Thymus (tissue), 11 donors: Measurements from ENCODE around the gene ZDHHC4. TPM values are rescaled to one million over a fixed set of nuclear protein-coding genes. Genes with fewer than 3 reads are reported as not detected.
A peak's percentile ranks its signal among the peaks of the same experiment; 100 is the strongest.
"Not testable (repeated sequence)": the region's sequence is repeated elsewhere in the genome, so short reads cannot be mapped to it uniquely, and the experiment has no call there.

Experiments
- DNase-seq, 9 donors: peaks; one replicate each; pipeline ENCODE4 v3.0.0-alpha.2; 2013; ENCODE audit warnings: low spot score in 9 of 9, low read depth in 6 of 9, missing footprints in 1 of 9
- H3K27ac ChIP-seq, 2 donors: one replicate each; pipeline ENCODE4 v1.5.1; 2013; ENCODE audit warnings: control low read depth in 1 of 2, low read depth in 1 of 2, low read length in 1 of 2, mild to moderate bottlenecking in 1 of 2, moderate library complexity in 1 of 2
- H3K27me3 ChIP-seq, 2 donors: one replicate each; pipeline ENCODE4 v1.5.1; 2013; ENCODE audit warnings: low read length in 1 of 2; ENCODE audit not compliant: control insufficient read depth in 2 of 2, insufficient read depth in 1 of 2
- H3K36me3 ChIP-seq, 2 donors: one replicate each; pipeline ENCODE4 v1.5.1; 2013; ENCODE audit warnings: low read length in 1 of 2, mild to moderate bottlenecking in 1 of 2, moderate library complexity in 1 of 2; ENCODE audit not compliant: control insufficient read depth in 2 of 2, insufficient read depth in 2 of 2
- H3K4me1 ChIP-seq, 2 donors: one replicate each; pipeline ENCODE4 v1.5.1; 2013; ENCODE audit warnings: low read length in 2 of 2; ENCODE audit not compliant: control insufficient read depth in 2 of 2, insufficient read depth in 2 of 2
- H3K4me3 ChIP-seq, 2 donors: one replicate each; pipeline ENCODE4 v1.5.1; 2013; ENCODE audit warnings: low read length in 2 of 2, control low read depth in 1 of 2, mild to moderate bottlenecking in 1 of 2
- H3K9me3 ChIP-seq, 2 donors: one replicate each; pipeline ENCODE4 v1.5.1; 2013; ENCODE audit warnings: low read length in 1 of 2, mild to moderate bottlenecking in 1 of 2; ENCODE audit not compliant: control insufficient read depth in 2 of 2, insufficient read depth in 1 of 2
- WGBS: extraction: QIAGEN DNeasy Blood & Tissue Kit; methylation state at CpG from one replicate; pipeline ENCODE4 v1.1.7; 2013; 5-methylcytosine and 5-hydroxymethylcytosine counted together
- polyA plus RNA-seq: library from polyadenylated mRNA; stranded (reverse); fragments of 200-250 nt; gene quantifications from one replicate; pipeline ENCODE4 v1.2.3, GENCODE V29; 2013
- total RNA-seq: library from RNA; stranded (reverse); fragments of 120-200 nt; gene quantifications from one replicate; pipeline ENCODE4 v1.2.4, GENCODE V29; 2013
- donor health status: healthy.

ZDHHC4 gene
- total and polyA plus RNA-seq, 2 donors, result 38.2 to 50.0 TPM

GRCh38 chr7:6622134-6622710 lies 45.0 kb downstream of the ZDHHC4 start:
- H3K36me3 ChIP-seq, result peaks cover 2 to 14% of the 10 kb centered on the region in 2 donors
- no peak for DNase-seq
- H3K27ac ChIP-seq, result peak overlapping the region in 1 of 2 donors; percentile 60

DNA sequence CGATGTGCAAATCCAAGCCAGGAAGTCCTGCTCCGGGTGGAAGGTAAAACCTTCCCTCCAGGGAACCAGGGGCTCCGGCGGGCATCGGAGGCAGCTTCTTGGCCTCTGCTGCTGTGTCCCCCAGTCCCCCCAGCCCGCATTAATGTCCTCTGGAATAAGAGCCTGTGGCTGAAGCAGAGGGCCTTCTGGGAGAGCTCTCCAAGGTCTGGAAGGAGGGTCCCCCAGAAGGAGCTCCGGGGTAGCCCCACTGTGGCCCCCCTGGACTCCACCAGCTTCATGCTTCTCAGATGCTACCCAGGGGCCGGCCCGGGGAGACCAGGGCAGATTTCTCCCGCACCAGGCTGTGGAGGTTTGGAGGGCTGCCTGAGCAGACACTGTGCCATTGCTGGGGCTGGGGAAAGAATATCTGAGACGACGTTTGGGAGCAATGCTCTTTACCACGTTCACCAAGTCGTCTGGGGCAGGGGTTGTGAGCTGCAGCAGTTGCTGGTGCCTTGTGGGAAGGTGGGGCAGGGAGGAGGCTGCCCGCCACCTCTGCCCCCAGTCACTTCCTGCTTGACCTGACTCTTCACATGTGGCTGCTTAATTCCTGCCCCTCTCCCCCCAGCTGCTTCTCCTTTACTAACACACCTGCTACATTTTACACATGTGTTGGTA lies 46.5 kb downstream of the ZDHHC4 start:
- peak overlapping the region; percentile 71 to 90 for H3K27ac ChIP-seq
- no peaks in the 10 kb centered on the region for H3K27me3 ChIP-seq
- H3K4me3 ChIP-seq, result peak overlapping the region in 1 of 2 donors; percentile 23
- peaks cover 0 to 15% of the 10 kb centered on the region in 2 donors for H3K9me3 ChIP-seq
- peaks cover 2 to 14% of the 10 kb centered on the region in 2 donors for H3K36me3 ChIP-seq
- peaks cover 42 to 58% of the 10 kb centered on the region in 2 donors for H3K4me1 ChIP-seq
- 56% methylated on average over 15 of the region's 15 CpGs for WGBS
- peak in 5 of 9 donors; percentile 37 to 78 (median 50) for DNase-seq

More at GRCh38 chr7:6622134-6622710, 45.0 kb downstream of the ZDHHC4 start:
- WGBS, result 99% methylated on average over 67 of the region's 67 CpGs
- H3K4me1 ChIP-seq, result peaks cover 42 to 51% of the 10 kb centered on the region in 2 donors
- peaks cover 0 to 15% of the 10 kb centered on the region in 2 donors for H3K9me3 ChIP-seq
- H3K27me3 ChIP-seq, result peaks cover 0 to under 1% of the 10 kb centered on the region in 2 donors
- H3K4me3 ChIP-seq, result no peak overlapping the region

GRCh38 chr7:6624246-6624611 lies 47.0 kb downstream of the ZDHHC4 start:
- H3K9me3 ChIP-seq, result peaks cover 0 to 15% of the 10 kb centered on the region in 2 donors
- H3K4me3 ChIP-seq, result peak overlapping the region in 1 of 2 donors; percentile 23
- H3K27ac ChIP-seq, result peak overlapping the region; percentile 52 to 90
- 24% methylated on average over 3 of the region's 3 CpGs for WGBS
- DNase-seq, result no peak
- peaks cover 2 to 14% of the 10 kb centered on the region in 2 donors for H3K36me3 ChIP-seq
- no peaks in the 10 kb centered on the region for H3K27me3 ChIP-seq
- H3K4me1 ChIP-seq, result peaks cover 42 to 58% of the 10 kb centered on the region in 2 donors

DNA sequence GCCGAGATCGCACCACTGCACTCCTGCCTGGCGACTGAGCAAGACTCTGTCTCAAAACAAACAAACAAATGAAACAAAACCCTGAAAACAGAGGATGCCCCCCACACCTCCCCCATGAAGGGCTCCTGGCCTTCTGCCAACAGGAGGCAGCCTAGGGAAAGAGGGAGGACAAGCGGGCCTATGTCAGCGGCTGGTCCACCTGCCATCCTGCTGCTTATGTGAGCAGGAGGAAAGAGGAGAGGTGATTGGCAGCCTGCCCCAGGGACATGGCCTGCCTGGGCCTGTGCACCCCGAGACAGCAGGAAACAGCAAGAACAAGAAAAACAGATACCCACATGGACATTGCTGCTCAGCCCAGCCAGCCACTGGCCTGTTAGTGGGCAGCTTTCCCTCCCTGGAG lies 50.8 kb downstream of the ZDHHC4 start:
- H3K27ac ChIP-seq, result no peak overlapping the region
- H3K4me1 ChIP-seq, result peaks cover 24 to 31% of the 10 kb centered on the region in 2 donors
- H3K9me3 ChIP-seq, result no peaks in the 10 kb centered on the region
- H3K27me3 ChIP-seq, result no peaks in the 10 kb centered on the region
- WGBS, result 95% methylated on average over 6 of the region's 6 CpGs
- no peak overlapping the region for H3K4me3 ChIP-seq
- peaks cover 0 to 2% of the 10 kb centered on the region in 2 donors for H3K36me3 ChIP-seq
- DNase-seq, result no peak

DNA sequence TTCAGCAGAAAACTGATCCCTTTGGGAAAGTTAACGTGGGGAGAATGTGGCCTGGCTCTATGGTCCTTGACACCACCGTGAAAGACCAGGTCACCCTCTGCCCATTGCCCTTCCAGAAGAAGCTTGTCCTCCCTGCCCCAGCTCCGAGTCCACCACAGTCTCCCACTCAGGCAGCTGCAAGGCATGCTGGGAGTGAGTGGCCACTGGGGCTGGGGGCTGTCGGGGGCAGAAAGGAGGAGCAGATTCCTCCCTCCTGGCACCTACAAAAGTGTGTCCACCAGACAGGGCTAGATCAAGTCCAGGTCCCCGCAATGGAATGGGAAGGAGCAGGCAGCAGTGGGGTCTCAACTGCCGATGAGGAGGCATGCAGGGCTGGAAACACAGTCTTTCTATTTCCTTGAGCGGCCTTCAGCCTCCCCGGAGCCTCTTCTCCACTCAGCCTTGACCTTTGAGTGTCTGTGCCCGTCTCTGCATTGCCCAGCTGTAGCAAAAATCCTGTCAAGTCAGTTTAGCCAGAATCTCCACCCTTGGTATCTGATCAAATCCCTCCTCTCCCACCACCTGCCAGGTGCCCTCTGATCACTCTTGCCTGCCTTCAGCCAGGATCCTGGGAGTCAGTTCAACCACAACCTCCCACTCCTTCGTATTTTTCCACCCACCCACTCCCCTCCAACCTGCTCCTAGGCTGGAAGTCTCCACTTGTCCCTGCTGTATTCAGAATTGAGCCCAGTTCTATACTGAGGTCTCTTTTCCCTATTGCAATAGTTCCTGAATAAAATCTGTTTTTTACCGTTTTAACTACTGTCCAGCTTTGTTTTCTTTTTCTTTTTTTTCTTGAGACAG lies 53.0 kb downstream of the ZDHHC4 start:
- peak overlapping the region in 1 of 2 donors; percentile 31 for H3K27ac ChIP-seq
- DNase-seq, result no peak
- WGBS, result 93% methylated on average over 11 of the region's 11 CpGs

DNA sequence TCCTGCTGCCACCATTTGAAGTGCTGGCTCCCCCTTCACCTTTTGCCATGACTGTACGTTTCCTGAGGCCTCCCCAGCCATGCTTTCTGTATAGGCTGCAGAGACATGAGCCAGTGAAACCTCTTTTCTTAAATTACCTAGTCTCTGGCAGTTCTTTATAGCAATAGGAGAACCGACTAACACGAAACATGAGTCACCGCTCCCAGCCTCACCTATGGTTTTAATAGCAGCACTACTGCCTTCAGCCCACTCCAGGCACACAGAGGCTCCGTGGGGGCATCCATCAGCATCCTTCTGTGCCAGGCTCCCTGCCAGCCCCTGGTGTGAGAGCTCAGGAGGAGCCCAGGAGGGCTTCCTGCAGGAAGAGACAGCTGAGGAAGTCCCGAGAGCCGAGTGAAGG lies 54.4 kb downstream of the ZDHHC4 start:
- Histone ChIP-seq H3K9me3 (no peaks in the 10 kb centered on the region), H3K27me3 (no peaks in the 10 kb centered on the region), H3K4me1 (peaks cover under 1 to 11% of the 10 kb centered on the region in 2 donors), H3K27ac (no peak overlapping the region), H3K36me3 (no peaks in the 10 kb centered on the region), H3K4me3 (no peak overlapping the region)
- WGBS, result 87% methylated on average over 7 of the region's 7 CpGs
- DNase-seq, result no peak

More for the DNA sequence above, 53.0 kb downstream of the ZDHHC4 start:
- Histone ChIP-seq H3K4me1 (peaks cover 4 to 9% of the 10 kb centered on the region in 2 donors), H3K36me3 (no peaks in the 10 kb centered on the region), H3K4me3 (no peak overlapping the region), H3K9me3 (no peaks in the 10 kb centered on the region), H3K27me3 (no peaks in the 10 kb centered on the region)

GRCh38 chr7:6634021-6634420 lies 56.8 kb downstream of the ZDHHC4 start:
- WGBS, result 96% methylated on average over 8 of the region's 8 CpGs
- Histone ChIP-seq H3K4me3 (no peak overlapping the region), H3K27ac (no peak overlapping the region), H3K4me1 (peaks cover 13 to 18% of the 10 kb centered on the region in 2 donors), H3K27me3 (no peaks in the 10 kb centered on the region), H3K9me3 (peaks cover 0 to 6% of the 10 kb centered on the region in 2 donors), H3K36me3 (peaks cover 0 to 4% of the 10 kb centered on the region in 2 donors)
- no peak for DNase-seq

- 78% methylated on average over 5 of the region's 5 CpGs for WGBS
- H3K27ac ChIP-seq, H3K9me3 ChIP-seq, DNase-seq, H3K36me3 ChIP-seq, H3K27me3 ChIP-seq, H3K4me3 ChIP-seq: not testable (repeated sequence)
- H3K4me1 ChIP-seq, result peaks cover 13 to 18% of the 10 kb centered on the region in 2 donors
These were observed 57.7 kb downstream of the ZDHHC4 start for GRCh38 chr7:6634971-6635370.
